A549 treated with Hydrocortisone at 1 μM for 4 hours (cell line): ENCODE data around the gene DDX20. TPM values are rescaled to one million over a fixed set of nuclear protein-coding genes. Genes with fewer than 3 reads are reported as not detected.

Source experiments
- total RNA-seq: library from RNA; stranded (reverse); fragments of 200-300 nt; extraction: Qiagen RNA extraction; gene quantifications from 5 replicates; pipeline ENCODE4 v1.2.3, GENCODE V29; 2022

Gene DDX20
- total RNA-seq, result 7.7 to 11.4 TPM (median 8.7 TPM) in 5 replicates

DNA sequence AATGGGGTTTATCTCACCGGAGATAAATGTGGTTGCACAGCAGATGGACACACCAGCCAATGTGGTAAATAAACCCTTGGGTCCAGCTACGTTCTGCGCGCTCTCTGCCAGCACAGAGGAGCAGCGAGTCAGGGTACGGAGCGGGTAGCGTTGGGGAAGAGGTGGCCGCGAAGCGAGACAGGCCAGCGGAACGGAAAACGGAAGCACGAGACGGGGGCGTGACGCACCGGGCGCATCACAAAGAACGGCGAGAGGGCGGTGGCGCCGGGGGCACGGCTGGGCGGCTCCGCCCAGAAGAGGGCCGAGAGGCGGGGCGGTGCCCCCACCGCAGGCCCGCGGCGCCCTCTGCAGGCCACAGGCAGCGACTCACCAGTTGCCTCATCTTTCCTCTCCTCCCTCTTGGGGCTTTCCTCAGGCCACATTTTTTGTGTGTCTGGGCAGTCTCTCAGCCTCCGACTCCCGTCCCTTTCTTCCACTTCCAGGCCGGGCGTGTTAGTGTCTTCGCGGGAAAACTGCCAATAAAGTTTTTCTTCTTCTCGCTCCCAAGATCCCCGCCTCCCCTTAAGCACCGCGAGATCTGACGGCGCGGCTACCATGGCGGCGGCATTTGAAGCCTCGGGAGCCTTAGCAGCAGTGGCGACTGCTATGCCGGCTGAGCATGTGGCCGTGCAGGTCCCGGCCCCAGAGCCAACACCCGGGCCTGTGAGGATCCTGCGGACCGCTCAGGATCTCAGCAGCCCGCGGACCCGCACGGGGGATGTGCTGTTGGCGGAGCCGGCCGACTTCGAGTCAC is at the start of gene DDX20:
TSS of gene DDX20 (plus strand) at position 571 of the 793 bp plus-strand sequence. CDS start at position 595, 24 bp downstream.

DNA sequence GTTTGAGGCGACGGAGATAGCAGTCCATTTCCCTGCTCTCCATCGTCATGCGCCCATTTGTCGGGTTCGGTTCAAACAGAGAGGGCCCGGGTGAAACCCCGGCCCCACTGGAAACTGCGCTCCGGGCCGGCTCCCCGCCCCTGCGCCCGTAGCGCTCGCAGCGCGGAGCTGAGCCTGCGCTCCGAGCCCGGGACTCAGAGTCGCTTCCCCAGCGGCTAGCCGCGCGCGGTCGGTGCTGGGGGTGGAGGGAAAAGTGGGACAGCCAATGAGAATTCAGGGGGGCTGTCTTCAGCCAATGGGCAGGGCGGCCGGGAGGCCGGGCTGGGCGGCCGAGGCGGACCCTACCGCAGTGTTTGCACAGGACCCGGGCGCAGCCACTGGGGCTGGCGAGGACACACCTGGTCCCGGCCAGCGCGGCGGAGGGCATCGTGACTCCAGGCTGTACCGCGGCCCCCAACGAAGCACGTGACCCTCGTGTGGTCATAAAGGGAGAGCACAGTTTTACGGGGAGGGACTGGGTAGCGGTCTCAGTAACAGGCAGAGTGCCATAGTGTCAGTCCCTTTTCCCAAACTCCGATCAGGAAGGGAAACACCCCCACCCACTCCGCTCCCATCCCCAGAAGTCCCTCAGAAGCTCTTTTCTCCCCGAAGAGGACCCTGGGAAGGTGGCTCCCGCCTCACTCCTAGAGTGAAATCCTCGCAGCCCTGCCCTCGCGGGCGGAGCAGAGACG is 16.3 kb upstream of the DDX20 start, which contains the start of gene INKA2:
TSS of gene INKA2 (minus strand) at position 202 of the 731 bp plus-strand sequence. CDS start at position 49, 153 bp downstream.

Other genes with a start within 250 kb of the DDX20 start
- 26.6 to 42.3 TPM (median 31.8 TPM) in 5 replicates for gene RAP1A, start 136.1 kb upstream of the DDX20 start, total RNA-seq
- gene INKA2, start 16.5 kb upstream of the DDX20 start, total RNA-seq, result 1.8 to 2.8 TPM (median 2.0 TPM) in 5 replicates
- 0.01 to 0.05 TPM (median 0.02 TPM) in 4 of 5 replicates, not detected in the other for gene KCND3, start 233.8 kb downstream of the DDX20 start, total RNA-seq